Measurements from ENCODE around the gene TUBGCP6.

TUBGCP6 gene

DNA sequence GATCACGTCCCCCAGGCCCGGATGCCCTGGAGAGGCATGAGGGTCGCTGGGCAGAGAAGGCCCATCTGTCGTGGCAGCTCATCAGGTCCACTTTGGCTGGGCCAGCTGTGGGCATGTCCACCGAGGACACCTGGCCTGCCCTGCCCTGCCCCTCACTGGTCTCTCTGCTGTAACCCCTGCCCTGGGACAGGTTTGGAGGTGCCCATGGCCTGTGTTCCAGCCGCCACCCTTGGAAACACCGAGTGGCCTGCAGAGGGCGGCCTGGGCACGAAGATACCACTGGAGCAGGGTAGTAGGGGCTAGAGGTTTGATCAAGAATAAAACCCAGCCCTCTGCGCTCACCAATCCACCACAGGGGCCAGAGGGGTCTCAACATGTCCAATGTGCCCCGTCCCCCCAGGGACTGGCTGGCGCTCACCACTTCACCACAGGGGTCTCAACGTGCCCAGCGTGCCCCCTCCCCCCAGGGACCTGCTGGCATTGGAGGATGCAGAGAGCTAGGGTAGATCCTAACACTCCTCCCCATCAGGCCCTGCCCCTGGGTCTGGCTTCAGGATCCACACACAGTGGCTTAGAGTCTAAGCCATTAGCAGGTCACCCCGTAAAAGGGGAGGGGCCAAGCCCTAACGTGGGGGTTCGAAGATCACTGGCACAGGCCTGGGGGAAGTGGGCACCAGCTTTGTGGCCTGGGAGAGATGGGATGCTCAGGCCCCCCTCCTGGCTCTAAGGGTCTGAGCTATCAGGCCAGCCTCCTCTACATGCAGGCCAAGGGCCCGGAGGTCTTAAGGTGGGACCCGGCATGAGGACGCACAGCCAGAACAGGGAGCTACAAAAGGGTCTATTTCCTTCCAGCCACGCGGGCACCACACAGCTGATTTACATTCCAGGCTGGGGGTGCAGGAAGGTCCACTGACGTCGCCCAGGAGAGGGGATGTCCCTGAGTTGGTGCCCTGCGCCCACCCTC is 7.5 kb upstream of the TUBGCP6 start:
- in situ Hi-C loops (cut with MboI; ENCODE audit: low sequenced_read_pairs) = no loop called here

GRCh38 chr22:50251477-50252081 is 6.8 kb upstream of the TUBGCP6 start:
- in situ Hi-C loops (cut with MboI; ENCODE audit: low sequenced_read_pairs) = no loop called here

GRCh38 chr22:50250555-50251476 is 6.0 kb upstream of the TUBGCP6 start, which contains the start of gene HDAC10:
Gene HDAC10 (minus strand): TSS chr22:50251265. CDS start chr22:50251032, 233 bp downstream.
- in situ Hi-C loops (cut with MboI; ENCODE audit: low sequenced_read_pairs) = no loop called here

GRCh38 chr22:50250249-50250554 is 5.4 kb upstream of the TUBGCP6 start:
- in situ Hi-C loops (cut with MboI; ENCODE audit: low sequenced_read_pairs) = no loop called here

DNA sequence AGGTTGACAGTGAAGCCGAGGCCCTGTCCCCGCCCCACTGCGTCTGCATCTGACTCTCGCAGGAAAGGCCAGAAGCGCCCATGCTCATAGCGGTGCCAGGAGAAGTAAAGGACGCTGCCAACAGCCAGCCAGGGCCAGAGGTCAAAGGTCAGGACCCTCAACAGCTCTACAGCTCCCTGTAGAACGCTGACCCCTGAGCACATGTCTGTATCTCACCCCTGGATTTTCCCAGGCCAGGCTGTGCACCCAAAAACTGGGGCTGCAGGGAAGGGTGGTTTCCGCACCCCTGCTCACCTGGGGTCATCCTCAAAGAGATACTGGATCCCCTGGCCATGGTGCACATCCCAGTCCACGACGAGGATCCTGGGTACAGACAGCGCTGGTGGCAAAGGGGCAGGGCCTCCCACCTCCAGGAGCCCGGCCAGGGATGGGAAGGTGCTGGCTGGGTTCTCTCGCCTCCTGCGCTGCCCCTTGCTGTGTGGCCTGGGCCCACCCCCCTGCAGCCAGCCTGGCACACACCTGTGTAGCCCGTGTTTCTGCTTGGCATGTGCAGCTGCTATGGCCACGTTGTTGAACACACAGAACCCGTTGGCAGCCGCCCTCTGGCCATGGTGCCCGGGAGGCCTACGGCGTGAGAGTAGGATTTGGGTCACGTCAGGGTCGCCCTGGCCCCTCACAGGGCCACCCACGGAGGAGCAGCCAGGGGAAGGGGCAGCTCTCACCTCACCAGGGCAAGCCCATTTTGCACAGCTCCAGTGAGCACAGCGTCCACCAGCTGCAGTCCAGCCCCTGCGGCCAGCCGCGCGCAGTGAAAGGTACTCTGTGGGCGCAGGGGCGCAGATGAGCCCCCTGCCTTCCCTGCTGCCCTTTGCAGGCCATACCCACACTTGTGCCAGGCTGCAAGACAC is 4.8 kb upstream of the TUBGCP6 start:
- in situ Hi-C loops (cut with MboI; ENCODE audit: low sequenced_read_pairs) = no loop called here

DNA sequence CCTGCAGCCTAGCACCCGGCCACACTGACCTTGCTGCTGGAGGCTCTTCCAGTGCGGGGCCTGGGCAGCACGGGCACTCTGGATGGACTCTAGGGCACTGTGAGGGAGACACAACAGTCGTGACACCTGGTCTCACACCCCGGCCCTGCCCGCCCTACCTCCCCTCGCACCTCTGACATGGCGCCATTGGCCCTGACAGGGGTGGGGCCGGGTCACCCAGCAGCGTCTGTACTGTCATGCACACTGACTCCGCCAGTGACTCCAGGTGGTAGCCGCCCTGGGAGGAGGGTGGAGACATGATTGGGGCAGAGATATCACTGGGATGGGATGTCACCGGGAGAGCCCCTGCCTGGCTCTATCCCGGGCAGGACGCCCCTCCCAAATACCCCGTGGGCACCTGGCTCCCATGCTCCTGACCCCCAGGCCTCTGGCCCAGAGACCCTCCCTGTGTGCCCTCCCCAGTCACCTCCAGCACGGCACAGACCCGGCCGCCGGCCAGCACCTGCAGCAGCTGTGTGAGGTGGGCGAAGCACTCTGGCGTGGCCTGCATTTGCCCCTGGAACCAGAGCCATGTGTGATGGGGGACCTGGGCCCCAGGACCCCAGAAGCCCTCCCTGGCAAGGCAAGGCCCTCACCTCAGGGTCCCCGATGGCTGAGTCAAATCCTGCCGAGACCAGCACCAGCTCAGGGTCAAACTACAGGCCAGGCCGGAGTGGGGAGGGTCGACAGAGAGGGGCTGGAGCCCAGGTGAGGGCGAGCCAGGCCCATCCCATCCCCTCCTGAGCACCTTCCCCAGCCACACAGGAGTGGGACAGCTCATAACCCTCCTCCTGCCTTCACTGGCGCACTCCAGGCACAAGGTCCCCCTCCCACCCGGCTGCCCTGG is 3.6 kb upstream of the TUBGCP6 start:
- in situ Hi-C loops (cut with MboI; ENCODE audit: low sequenced_read_pairs) = no loop called here

DNA sequence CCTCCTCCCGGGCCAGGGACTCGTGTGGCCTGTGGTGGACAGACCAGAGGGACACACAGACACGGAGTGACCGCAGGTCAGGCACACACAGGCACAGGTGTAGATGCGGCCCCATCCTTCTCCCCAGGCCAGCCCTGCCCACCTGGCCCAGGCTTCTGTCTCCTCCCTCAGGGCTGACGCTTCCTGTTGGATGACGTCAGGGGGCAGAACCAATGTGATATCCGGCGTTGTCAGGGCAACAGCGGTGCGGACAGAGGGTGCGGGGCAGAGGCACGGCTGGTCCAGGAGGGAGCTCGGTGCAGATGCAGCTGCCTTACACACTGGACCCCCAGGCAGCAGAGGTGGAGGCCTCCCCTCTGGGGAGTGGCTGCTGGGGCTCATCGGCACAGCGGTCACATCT is 2.9 kb upstream of the TUBGCP6 start:
- in situ Hi-C loops (cut with MboI; ENCODE audit: low sequenced_read_pairs) = no loop called here

GRCh38 chr22:50246242-50247175 is 1.7 kb upstream of the TUBGCP6 start:
- in situ Hi-C loops (cut with MboI; ENCODE audit: low sequenced_read_pairs) = no loop called here

DNA sequence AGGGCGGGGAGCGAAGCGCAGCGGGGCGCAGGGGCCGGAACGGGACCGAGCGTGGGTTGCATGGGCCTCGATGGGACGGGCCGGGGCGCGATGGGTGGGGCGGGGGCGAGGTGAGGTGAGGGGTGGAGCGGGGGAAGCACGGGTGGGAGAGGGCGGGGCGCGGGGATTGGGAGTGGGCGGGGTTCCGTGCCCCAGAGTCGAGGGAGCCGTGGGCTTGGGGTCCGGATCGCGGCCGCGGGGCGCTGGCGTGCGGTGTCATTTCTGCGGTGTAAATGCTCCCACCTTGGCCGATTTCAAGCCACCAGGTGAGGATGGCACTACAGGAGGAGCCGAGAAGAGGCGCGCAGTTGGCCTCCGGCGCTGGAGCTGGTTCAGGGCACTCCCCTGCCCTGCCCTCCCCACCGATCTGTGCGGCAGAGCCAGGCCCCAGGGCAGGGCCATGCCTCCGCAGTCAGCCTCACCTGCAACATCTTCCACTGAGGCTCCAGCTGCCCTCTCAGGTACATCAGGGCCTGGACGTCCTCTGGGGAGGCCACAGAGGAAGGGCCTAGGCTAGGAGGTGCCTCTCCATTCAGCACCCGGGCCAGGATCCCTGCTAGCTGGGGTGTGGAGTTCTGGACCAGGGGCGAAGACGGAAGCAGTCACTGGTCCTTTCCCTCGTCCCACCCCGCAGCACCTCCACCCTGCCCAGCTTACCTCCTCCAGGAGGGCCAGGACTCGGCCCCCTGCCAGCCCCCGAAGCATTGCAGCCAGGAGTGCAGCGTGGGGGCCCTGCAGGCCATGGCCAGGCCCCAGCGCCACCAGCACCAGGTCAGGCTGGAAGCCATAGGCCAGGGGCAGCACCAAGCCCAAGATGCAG is 620 bp upstream of the TUBGCP6 start:
- in situ Hi-C loops (cut with MboI; ENCODE audit: low sequenced_read_pairs) = no loop called here

- in situ Hi-C loops (cut with MboI; ENCODE audit: low sequenced_read_pairs) = no loop called here
These were observed 971 bp downstream of the TUBGCP6 start for GRCh38 chr22:50243685-50244419.

GRCh38 chr22:50242406-50242949 is 2.3 kb downstream of the TUBGCP6 start:
- in situ Hi-C loops (cut with MboI; ENCODE audit: low sequenced_read_pairs) = no loop called here

GRCh38 chr22:50238755-50239154 is 6.1 kb downstream of the TUBGCP6 start:
- in situ Hi-C loops (cut with MboI; ENCODE audit: low sequenced_read_pairs) = no loop called here

GRCh38 chr22:50236731-50237409 is 8.0 kb downstream of the TUBGCP6 start:
- in situ Hi-C loops (cut with MboI; ENCODE audit: low sequenced_read_pairs) = no loop called here

- in situ Hi-C loops (cut with MboI; ENCODE audit: low sequenced_read_pairs) = no loop called here
These were observed 11.6 kb downstream of the TUBGCP6 start for GRCh38 chr22:50233223-50233622.

- in situ Hi-C loops (cut with MboI; ENCODE audit: low sequenced_read_pairs) = no loop called here
These were observed 12.2 kb downstream of the TUBGCP6 start for GRCh38 chr22:50232481-50233151.
